Measurements from ENCODE around the gene ESRRG. TPM values are rescaled to one million over a fixed set of nuclear protein-coding genes. Genes with fewer than 3 reads are reported as not detected.

ESRRG gene
- polyA plus RNA-seq, 3 donors = 46.4 to 47.2 (median 46.4) TPM

GRCh38 chr1:216640100-216640499, 83.1 kb downstream of the ESRRG start:
- no peak for DNase-seq (ENCODE audit: low read depth in 3 of 3, low spot score in 2 of 3)

GRCh38 chr1:216632980-216633379, 90.2 kb downstream of the ESRRG start:
- DNase-seq (ENCODE audit: low read depth in 3 of 3, low spot score in 2 of 3) = no peak

DNA sequence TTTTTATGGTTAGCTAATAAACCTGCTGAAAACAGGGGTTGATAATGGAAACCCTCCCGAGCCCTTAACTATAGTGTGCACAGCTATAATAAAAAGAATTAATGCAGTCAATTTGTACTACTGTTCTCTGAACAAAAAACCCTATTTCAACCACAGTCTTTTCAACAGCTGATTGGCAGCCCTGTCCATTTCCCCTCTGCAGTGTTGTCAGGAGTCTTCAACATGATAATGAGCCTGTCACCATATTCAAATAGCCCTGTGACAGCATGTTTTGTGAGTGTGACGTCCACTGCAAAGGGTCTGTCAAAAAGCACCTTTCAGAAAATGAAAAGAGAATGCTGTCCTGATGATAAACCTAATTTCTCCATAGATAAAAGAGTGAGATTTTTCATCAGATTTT, 92.7 kb downstream of the ESRRG start:
- DNase-seq (ENCODE audit: low read depth in 3 of 3, low spot score in 2 of 3) = no peak

GRCh38 chr1:216627252-216627651, 96.0 kb downstream of the ESRRG start:
- no peak for DNase-seq (ENCODE audit: low read depth in 3 of 3, low spot score in 2 of 3)

GRCh38 chr1:216626394-216627067, 96.7 kb downstream of the ESRRG start:
- no peak for DNase-seq (ENCODE audit: low read depth in 3 of 3, low spot score in 2 of 3)

DNA sequence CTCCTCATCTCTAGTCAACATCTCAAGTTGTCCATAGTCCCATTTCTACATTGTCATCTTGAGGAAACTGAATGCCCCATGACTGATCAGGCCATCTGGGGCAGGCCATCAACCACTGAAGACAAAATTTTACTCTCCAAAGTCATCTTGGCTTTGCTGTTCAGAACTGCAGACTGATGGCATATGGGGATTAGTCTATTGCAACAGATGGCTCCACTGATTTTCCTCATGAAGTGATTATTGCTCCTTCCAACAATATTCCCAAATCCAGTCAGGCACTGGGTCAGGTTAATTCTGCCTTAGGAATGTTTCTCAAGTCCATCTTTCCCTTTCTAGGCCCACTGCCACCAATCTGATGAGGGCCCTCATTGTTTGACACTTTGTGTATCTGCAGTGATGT, 101.7 kb downstream of the ESRRG start:
- DNase-seq (ENCODE audit: low read depth in 3 of 3, low spot score in 2 of 3) = no peak

DNA sequence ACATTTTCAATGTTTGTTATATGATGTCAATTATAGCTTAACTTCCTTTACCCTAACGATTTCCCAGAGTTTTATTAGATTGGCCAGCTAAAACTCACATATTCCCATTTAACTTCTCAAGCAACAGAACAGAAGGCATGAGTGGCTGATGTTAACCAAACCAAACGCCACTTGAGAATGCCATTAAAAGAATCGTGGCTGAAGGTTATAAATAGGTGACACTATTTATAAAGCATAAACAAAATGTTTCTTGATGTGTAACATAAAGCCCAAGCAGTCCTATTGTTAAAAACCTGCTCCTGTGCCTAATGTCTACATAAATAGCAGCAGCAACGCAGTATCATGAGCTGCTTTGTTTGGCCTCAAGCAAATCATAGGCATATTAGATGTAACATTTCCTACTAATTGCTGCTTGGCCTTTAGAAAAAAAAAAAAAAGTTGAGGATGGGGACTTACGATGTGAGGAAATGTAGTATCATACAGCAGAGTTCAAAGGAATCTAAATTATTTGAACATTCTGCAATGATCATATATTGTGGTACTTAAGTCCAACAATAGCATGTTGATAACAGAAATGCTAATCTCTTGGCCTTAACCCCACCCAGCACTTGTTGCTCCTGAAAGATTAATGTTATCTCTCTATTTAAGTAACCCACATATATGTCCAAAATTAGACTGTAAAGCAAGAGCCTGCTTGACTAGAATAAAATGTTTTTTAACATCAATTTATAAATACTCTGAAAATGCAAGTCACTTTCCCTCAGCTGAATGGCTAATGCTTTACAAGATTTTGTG, 106.0 kb downstream of the ESRRG start:
- no peak for DNase-seq (ENCODE audit: low read depth in 3 of 3, low spot score in 2 of 3)

DNA sequence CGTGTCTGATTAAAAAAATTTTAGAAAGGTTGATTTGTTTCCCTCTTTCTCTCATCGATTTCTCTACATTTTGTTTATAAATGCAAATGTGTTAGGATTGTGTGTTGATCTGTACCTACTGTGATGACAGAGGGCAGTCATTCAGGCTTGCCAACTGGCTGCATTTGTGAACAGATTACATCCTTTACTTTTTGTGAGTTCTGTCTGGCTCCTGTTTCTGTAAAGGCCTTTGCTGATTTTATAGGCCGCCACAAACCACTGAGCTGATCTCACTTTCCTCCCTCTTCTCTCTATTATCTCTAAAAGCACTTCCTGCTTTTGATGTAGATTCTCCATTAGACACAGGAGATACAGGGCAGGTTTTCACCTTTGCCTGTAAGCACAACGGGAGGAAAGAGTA, 106.8 kb downstream of the ESRRG start:
- DNase-seq (ENCODE audit: low read depth in 3 of 3, low spot score in 2 of 3) = no peak

- DNase-seq (ENCODE audit: low read depth in 3 of 3, low spot score in 2 of 3) = no peak
Measured at GRCh38 chr1:216614011-216614934, 109.0 kb downstream of the ESRRG start.

GRCh38 chr1:216612291-216612690, 110.9 kb downstream of the ESRRG start:
- no peak for DNase-seq (ENCODE audit: low read depth in 3 of 3, low spot score in 2 of 3)

GRCh38 chr1:216607067-216607697, 116.0 kb downstream of the ESRRG start:
- DNase-seq (ENCODE audit: low read depth in 3 of 3, low spot score in 2 of 3) = no peak

DNA sequence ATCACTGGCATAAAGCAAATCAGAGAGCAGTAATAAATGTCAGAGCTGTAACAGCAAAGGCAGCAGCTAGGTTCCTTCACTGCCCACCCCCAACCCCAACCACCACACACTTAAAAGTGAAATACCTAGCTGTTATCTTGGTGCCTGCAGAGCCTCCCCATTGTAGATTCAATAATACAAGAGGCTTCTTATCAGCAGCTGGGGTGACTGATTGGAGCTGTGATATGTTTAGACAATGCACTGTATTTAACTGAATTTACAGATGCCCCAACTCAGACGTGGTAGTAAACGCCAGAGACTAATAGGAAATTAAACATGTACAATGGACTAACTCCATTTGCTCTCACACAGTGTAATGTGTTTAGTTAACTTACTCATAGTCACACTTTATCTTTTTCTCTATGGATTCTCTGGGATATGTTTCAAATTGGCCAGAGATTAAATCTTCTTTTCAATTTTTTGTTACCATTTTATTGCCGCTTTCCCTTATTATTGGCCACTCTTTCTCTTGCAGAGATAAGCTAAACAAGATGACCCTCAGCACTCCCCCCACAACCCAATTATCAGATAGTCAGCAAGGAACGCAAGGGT, 117.1 kb downstream of the ESRRG start:
- DNase-seq (ENCODE audit: low read depth in 3 of 3, low spot score in 2 of 3) = no peak

DNA sequence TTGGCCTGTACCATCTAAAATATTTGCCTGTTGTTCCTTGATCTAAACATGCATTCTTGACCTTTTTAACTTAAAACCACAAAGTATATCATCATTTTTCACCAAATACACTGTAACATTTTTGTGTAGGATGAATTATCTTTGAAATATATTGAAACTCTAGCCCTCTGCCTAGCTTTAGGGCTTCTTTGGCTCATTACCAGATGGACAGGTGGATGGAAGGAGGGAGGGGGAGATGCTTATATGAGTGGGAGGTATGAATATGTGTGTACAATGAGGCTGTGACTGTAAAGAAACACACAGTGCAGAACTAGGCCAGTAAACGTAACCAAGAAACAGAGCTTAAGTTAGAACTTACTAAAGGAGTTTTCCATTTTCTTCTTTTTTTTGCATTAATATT, 118.5 kb downstream of the ESRRG start:
- no peak for DNase-seq (ENCODE audit: low read depth in 3 of 3, low spot score in 2 of 3)

GRCh38 chr1:216600730-216601609, 122.3 kb downstream of the ESRRG start:
- peak; percentile 67 to 72 (median 68) for DNase-seq (ENCODE audit: low read depth in 3 of 3, low spot score in 2 of 3)

DNA sequence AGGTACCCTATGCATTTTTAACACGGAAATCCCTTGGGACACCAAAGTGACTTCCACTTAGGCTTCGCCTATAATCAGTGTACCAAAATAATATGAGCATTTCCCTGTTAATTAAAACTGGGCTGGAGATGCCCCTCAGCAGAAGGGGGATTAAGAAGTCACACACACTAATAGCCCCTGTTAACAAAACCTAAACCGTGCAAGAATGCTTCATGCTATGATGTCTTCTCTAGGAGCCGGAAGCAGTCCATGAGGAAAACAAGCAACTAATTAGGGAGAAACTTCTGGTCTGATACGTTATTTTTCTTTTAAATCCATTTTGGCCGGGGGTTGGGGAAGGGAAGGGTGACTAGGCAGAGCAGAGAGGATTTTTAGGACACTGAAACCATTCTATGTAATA, 123.4 kb downstream of the ESRRG start:
- DNase-seq (ENCODE audit: low read depth in 3 of 3, low spot score in 2 of 3) = no peak

- no peak for DNase-seq (ENCODE audit: low read depth in 3 of 3, low spot score in 2 of 3)
Measured at GRCh38 chr1:216598448-216598847, 124.8 kb downstream of the ESRRG start.

GRCh38 chr1:216596281-216596862, 126.9 kb downstream of the ESRRG start:
- DNase-seq (ENCODE audit: low read depth in 3 of 3, low spot score in 2 of 3) = peak in 1 of 3 donors; percentile 6

- DNase-seq (ENCODE audit: low read depth in 3 of 3, low spot score in 2 of 3) = no peak
Measured at GRCh38 chr1:216587715-216588114, 135.5 kb downstream of the ESRRG start.

DNA sequence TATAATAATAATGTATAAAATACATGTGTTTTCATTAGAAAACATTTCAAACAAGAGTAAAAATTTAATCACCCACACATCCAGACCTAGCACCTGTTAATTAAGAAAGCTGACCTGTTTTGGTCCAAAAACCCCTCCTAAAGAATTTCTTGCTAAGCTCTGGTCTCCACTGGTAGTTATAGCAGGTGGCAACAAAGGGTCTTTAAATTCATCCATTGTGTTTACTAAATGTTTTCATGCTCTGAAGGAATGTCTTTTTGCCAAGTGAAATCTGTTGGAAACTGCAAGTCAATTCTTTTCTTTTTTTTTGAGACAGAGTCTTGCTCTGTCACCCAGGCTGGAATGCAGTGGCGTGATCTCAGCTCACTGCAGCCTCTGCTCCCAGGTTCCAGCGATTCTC, 141.1 kb downstream of the ESRRG start:
- DNase-seq (ENCODE audit: low read depth in 3 of 3, low spot score in 2 of 3) = no peak

All from right renal cortex interstitium (tissue), 3 donors.